ENCODE measurements around the gene UNG.

DNA sequence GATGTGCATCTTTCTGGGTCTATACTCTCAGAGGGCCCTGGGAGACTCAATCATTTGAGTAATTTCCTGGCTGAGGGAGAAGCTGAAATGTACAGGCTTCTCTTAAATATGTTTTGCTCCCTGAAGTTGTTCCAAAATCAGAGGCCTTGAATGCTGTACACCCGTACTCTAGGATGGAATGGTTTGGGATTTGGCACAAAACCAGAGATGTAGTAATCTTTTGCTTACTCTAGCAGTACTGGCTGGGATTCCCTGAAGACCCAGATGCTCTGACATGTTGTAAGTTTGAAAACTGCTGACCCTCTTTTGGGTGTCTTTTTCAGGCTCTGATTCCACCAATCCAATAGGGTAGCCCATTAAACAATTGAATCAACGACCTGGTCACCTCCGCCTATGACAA is 29.4 kb downstream of the UNG start:
- TF ChIP-seq CTCF (IDR thresholded peaks at IDR 0.05) (no peak), ZNF302 (CRISPR knock-in tag; IDR thresholded peaks at IDR 0.05) (no peak)
- TF ChIP-seq, protein P1, sequence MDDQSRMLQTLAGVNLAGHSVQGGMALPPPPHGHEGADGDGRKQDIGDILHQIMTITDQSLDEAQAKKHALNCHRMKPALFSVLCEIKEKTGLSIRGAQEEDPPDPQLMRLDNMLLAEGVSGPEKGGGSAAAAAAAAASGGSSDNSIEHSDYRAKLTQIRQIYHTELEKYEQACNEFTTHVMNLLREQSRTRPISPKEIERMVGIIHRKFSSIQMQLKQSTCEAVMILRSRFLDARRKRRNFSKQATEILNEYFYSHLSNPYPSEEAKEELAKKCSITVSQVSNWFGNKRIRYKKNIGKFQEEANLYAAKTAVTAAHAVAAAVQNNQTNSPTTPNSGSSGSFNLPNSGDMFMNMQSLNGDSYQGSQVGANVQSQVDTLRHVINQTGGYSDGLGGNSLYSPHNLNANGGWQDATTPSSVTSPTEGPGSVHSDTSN (IDR thresholded peaks at IDR 0.05), result no peak

Measured in A549 (cell line).